ENCODE measurements around the gene SLFN13. TPM values are rescaled to one million over a fixed set of nuclear protein-coding genes. Genes with fewer than 3 reads are reported as not detected.
A peak's percentile ranks its signal among the peaks of the same experiment; 100 is the strongest.

SLFN13 gene
- total and polyA plus RNA-seq, 8 donors: 23.0 to 38.2 (median 28.2) TPM

DNA sequence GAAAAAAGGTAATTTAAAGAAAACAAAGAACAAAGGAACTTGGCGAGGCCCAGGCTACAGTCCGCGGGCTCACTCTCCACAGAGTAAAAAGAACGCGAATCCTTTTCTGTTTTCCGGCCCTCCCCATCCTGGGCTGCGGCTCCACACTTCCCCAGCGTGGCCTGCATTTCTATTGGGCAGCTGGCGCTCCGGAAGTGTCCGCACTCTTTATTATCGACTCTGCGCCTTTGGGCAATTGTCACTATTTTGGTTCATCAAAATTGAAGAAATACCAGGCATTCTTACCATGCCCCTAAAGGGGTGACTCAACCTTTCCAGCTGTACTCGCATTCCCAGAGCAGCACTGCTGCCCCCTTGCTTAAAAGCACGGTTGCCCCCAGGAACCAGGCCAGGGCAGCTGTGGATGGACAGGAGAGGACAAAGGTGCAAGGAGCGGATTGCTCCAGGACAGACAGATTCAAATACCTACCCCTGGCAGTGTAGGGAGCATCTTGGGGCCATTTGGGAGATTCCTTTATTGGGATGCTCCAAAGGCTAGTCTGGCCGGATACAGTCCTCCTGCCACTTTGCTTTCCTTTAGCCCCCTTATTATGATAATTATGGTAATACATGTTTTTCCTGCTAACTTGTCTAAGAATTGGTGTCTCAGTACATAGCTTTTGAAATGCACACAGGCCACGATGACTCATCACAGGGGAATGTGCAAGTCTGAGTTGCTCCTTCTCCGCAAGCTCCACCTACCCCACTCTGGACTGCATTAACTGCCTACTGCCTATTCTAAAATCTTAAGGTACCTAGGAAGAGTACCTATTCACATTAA lies 15.3 kb downstream of the SLFN13 start:
- DNase-seq (peak; percentile 79 to 92 (median 88)), ATAC-seq (peak; percentile 92)
- Histone ChIP-seq H3K4me3 (peak overlapping the region; percentile 47 to 69), H3K27me3 (no peaks in the 10 kb centered on the region), H3K36me3 (no peaks in the 10 kb centered on the region), H3K27ac (peak overlapping the region; percentile 91 to 95), H3K4me1 (peaks cover 15 to 39% of the 10 kb centered on the region in 2 donors), H3K9me3 (no peaks in the 10 kb centered on the region)
- TF ChIP-seq, protein P1, sequence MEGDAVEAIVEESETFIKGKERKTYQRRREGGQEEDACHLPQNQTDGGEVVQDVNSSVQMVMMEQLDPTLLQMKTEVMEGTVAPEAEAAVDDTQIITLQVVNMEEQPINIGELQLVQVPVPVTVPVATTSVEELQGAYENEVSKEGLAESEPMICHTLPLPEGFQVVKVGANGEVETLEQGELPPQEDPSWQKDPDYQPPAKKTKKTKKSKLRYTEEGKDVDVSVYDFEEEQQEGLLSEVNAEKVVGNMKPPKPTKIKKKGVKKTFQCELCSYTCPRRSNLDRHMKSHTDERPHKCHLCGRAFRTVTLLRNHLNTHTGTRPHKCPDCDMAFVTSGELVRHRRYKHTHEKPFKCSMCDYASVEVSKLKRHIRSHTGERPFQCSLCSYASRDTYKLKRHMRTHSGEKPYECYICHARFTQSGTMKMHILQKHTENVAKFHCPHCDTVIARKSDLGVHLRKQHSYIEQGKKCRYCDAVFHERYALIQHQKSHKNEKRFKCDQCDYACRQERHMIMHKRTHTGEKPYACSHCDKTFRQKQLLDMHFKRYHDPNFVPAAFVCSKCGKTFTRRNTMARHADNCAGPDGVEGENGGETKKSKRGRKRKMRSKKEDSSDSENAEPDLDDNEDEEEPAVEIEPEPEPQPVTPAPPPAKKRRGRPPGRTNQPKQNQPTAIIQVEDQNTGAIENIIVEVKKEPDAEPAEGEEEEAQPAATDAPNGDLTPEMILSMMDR (IDR thresholded peaks at IDR 0.05): peak in 1 of 2 donors; percentile 17
- intact Hi-C loops (cut with DNase I): no loop called here

DNA sequence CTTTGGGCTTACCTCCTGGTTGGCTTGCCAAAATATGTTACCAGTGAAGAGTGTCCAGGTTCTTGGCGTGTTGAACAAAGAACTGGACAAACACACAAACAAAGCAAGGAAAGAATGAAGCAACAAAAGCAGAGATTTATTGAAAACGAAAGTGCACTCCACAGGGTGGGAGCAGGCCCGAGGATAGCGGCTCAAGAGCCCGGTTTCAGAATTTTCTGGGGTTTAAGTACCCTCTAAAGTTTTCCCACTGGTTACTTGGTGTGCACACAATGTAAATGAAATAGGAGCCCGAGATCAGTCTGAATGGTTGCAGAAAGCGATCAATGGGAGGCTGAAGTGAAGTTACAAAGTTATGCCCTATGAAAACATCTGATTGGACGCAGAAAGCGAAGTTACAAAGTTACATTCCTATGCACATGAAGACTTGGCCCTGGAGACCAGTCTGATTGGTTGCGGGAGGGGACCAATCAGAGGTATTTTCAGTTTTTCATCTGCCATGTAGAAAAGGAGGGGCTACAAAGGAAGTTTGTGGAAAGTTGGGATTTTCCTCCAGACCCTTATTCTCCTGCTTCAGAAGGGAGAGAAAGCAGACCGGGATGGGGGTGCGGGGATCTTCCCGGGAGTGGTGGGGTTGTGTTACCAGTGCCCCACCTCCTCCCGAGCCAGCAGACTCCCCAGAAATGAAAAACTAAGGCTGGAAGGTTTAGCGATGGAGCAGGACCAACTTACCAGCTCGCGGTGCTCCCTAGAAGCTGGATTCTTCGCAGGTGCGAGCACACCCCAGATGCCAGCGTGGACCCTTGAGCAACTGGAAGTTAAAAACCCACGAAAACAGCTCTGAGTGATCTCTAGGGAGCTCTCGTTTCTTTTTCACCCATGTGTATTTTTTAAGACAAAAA lies 16.1 kb downstream of the SLFN13 start, which contains the start of gene SLFN12:
SLFN12 (minus strand) TSS at position 325 of the 899 bp plus-strand sequence. CDS start 9,472 bp downstream, outside the sequence.
- ATAC-seq (peak; percentile 92), DNase-seq (peak in 3 of 4 donors; percentile 77 to 96 (median 86))
- intact Hi-C loops (cut with DNase I): no loop called here
- no peaks in the 10 kb centered on the region for H3K36me3 ChIP-seq
- H3K4me1 ChIP-seq: peaks cover 15 to 39% of the 10 kb centered on the region in 2 donors
- TF ChIP-seq, protein P1 (IDR thresholded peaks at IDR 0.05): no peak
- peak within 1 kb of the TSS; percentile 47 to 69 for H3K4me3 ChIP-seq
- H3K27ac ChIP-seq: peak within 1 kb of the TSS; percentile 91 to 95
- H3K9me3 ChIP-seq: no peaks in the 10 kb centered on the region
- H3K27me3 ChIP-seq: no peaks in the 10 kb centered on the region

DNA sequence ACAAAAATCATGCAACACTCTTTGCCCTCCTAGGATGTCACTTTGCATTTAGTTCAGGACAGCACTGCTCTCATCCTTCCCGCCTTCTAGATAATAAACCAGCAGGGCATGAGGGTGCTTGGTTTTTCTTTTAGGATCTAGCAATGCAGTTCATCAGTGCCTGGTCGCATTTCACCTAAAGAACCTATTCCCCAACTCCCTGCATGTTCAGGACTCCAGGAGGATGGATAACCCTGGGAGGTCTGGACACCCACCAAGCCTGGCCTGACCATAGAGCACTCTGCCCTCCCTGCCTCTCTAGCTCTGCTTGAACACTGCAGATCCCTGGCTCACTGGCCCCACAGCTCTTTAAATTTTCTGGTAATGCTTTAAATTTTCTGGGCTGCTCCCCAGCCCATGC lies 18.9 kb downstream of the SLFN13 start:
- TF ChIP-seq, protein P1 (IDR thresholded peaks at IDR 0.05): no peak
- Histone ChIP-seq H3K4me1 (peaks cover 15 to 39% of the 10 kb centered on the region in 2 donors), H3K36me3 (no peaks in the 10 kb centered on the region), H3K9me3 (no peaks in the 10 kb centered on the region), H3K27me3 (no peaks in the 10 kb centered on the region), H3K4me3 (no peak overlapping the region), H3K27ac (no peak overlapping the region)
- DNase-seq (no peak), ATAC-seq (no peak)
- intact Hi-C loops (cut with DNase I): loop anchor here in 1 of 2 donors (10.0 kb wide), 1 partner anchor 65 kb away; no protein-coding TSS in a partner anchor

DNA sequence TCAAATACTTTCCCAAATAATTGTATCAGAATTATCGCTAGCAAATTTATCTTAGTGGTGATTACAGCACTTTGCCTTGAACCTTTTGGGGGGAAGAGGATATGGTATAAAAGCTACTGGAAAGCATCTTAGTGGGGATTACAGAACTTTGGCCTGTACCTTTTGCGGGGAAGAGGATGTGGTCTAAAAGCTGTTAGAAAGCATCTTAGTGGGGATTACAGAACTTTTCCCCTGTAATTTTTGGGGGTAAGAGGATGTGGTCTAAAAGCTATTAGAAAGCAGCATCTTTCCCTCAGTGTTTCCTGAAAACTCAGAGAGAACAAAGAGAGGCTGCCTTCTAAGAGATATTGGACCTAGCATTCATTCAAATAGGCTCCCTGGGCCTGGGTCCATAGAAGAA lies 20.3 kb downstream of the SLFN13 start:
- intact Hi-C loops (cut with DNase I): loop anchor here in 1 of 2 donors (10.0 kb wide), 1 partner anchor 63 kb away; no protein-coding TSS in a partner anchor
- TF ChIP-seq, protein P1 (IDR thresholded peaks at IDR 0.05): no peak
- no peaks in the 10 kb centered on the region for H3K27me3 ChIP-seq
- ATAC-seq: no peak
- no peak for DNase-seq
- H3K27ac ChIP-seq: no peak overlapping the region
- no peak overlapping the region for H3K4me3 ChIP-seq
- H3K36me3 ChIP-seq: no peaks in the 10 kb centered on the region
- H3K4me1 ChIP-seq: peaks cover 12 to 31% of the 10 kb centered on the region in 2 donors
- no peaks in the 10 kb centered on the region for H3K9me3 ChIP-seq

Data from left lung (tissue), 10 donors.